SW480 (cell line): ENCODE measurements around the gene KHDC4.

Experiments used
- DNase-seq: peaks from one replicate; pipeline ENCODE4 v3.0.0-alpha.2; 2016; ENCODE audit warnings: low spot score

Gene KHDC4

GRCh38 chr1:155934097-155934935, at the start of gene KHDC4:
TSS of gene KHDC4 (minus strand) at chr1:155934413. CDS start at chr1:155934373, 40 bp downstream.
- DNase-seq = peak; percentile 99

GRCh38 chr1:155983191-155984024, 49.2 kb upstream of the KHDC4 start:
- DNase-seq = peak; percentile 97

GRCh38 chr1:155982106-155982505, 47.9 kb upstream of the KHDC4 start:
- DNase-seq = no peak

- DNase-seq = no peak
These were observed 47.3 kb upstream of the KHDC4 start for GRCh38 chr1:155981266-155982088.

- DNase-seq = no peak
These were observed 45.6 kb upstream of the KHDC4 start for GRCh38 chr1:155979597-155980343.

- DNase-seq = peak; percentile 51
These were observed 44.8 kb upstream of the KHDC4 start for GRCh38 chr1:155978973-155979429.

GRCh38 chr1:155978325-155978972, 44.2 kb upstream of the KHDC4 start, which contains the start of gene ARHGEF2:
TSS of gene ARHGEF2 (minus strand) at chr1:155978547. CDS start at chr1:155978427, 120 bp downstream.
- peak; percentile 68 for DNase-seq

- DNase-seq = no peak
These were observed 43.6 kb upstream of the KHDC4 start for GRCh38 chr1:155977690-155978324.

- DNase-seq = peak; percentile 39
These were observed 42.9 kb upstream of the KHDC4 start for GRCh38 chr1:155976913-155977689.

GRCh38 chr1:155976062-155976912, 42.1 kb upstream of the KHDC4 start:
- DNase-seq = peak; percentile 35

GRCh38 chr1:155975375-155976061, 41.3 kb upstream of the KHDC4 start:
- no peak for DNase-seq

GRCh38 chr1:155974208-155975115, 40.2 kb upstream of the KHDC4 start:
- no peak for DNase-seq

- DNase-seq = no peak
These were observed 39.5 kb upstream of the KHDC4 start for GRCh38 chr1:155973723-155974122.

GRCh38 chr1:155971910-155972809, 37.9 kb upstream of the KHDC4 start:
- DNase-seq = no peak

GRCh38 chr1:155970531-155971167, 36.4 kb upstream of the KHDC4 start:
- no peak for DNase-seq
